ENCODE results near the gene HDAC4. TPM values are rescaled to one million over a fixed set of nuclear protein-coding genes. Genes with fewer than 3 reads are reported as not detected.
"Not testable (repeated sequence)": the region's sequence is repeated elsewhere in the genome, so short reads cannot be mapped to it uniquely, and the experiment has no call there.

Gene HDAC4
- polyA plus RNA-seq, 4 donors, result 12.0 to 14.1 (median 12.6) TPM

DNA sequence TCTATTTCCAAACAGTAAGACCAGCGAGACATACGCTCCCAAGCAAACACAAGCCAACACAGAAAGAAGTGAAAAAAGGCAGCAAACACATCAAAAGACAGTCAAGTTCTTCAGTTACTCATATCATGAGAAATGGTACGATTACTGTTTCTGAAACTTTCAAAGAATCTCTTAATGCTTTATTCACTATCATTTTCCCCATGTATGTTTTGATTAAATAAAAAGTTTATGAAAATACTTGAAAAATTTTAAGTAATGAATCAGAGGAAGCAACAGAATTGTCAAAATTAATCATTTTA lies 114.9 kb downstream of the HDAC4 start:
- DNase-seq (ENCODE audit: low read depth in 4 of 4, low spot score in 3 of 4), result no peak

DNA sequence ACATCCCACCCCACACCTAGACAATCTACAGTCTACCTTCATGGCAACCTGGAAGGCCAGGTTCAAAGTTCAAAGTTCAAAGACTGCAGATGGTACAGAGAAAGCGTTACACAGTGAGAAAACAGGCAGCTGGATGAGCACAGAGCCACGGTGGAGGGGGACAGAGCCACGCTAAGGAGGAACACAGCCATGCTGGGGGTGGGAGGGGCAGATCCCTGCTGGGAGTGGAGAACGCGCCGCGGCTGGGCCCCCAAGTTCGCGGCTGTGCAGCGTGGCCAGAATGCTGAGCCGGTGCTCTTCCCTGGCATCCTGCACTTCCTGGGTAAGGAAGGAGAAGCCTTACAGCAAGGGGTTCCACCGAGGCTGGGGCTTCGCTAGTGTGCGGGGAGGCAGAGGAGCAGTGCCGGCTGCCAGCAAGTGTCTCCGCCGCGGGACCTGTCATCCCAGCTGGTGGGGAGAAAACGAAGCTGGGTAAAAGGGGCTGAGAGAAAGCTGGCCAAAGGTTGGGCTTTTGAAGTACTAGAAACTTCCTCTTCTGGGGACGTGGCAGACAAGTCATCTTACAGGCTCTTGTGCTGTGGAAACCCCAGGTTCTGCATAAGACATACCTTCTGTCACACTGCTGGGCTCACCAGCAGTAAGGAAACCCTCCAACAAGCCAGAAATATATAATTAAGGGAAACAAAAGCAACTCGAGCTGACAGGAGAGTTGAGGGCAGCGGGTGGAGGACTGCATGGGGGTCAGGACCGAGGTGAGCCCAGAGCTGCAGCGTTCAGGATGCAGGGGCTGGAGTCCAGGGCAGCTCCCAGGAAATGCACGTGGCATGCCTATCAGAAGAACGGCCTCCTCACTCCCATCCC lies 115.5 kb downstream of the HDAC4 start:
- DNase-seq (ENCODE audit: low read depth in 4 of 4, low spot score in 3 of 4), result no peak

DNA sequence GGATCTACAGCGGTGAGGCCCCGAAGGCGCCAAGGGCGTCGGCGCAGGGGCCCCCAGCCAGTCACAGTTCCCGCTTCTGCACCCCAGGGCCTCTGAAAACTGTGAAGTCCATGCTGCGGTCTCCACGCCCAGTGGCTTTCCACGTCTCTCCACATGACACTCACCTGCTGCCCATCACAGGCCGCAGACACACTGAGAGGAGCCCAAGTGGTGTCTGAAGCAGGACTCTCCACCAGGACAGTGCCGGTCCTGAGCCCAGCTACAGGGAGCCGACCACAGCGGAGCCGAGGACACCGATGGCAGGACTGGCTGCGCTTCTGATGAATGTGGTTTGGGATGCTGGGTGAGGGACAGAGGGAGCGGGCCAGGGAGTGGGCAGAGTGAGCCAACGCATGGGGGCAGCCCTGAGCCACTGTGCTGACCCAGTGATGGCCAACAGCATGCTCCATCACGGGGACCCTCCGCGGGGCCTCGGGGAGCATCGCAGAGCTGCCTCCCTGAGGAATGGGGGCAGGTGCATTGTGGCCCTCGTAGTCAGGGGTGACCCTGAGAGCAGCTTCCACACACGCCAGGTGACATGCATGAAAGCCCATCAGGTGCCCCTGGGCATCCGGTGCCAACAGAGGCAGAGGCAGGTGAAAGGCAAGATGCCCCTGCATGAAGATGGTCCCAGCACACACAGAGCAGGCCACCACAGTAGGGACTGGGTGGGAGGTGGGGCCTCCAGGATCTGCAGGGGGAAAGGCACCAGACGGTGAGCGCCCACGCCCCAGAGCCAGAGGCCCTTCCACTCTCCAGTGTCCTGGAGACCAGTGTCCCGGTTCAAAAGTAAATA lies 116.6 kb downstream of the HDAC4 start:
- no peak for DNase-seq (ENCODE audit: low read depth in 4 of 4, low spot score in 3 of 4)

- DNase-seq (ENCODE audit: low read depth in 4 of 4, low spot score in 3 of 4), result no peak
Observed at GRCh38 chr2:239283288-239283945, 117.4 kb downstream of the HDAC4 start.

- no peak for DNase-seq (ENCODE audit: low read depth in 4 of 4, low spot score in 3 of 4)
Observed at GRCh38 chr2:239282448-239283287, 118.2 kb downstream of the HDAC4 start.

DNA sequence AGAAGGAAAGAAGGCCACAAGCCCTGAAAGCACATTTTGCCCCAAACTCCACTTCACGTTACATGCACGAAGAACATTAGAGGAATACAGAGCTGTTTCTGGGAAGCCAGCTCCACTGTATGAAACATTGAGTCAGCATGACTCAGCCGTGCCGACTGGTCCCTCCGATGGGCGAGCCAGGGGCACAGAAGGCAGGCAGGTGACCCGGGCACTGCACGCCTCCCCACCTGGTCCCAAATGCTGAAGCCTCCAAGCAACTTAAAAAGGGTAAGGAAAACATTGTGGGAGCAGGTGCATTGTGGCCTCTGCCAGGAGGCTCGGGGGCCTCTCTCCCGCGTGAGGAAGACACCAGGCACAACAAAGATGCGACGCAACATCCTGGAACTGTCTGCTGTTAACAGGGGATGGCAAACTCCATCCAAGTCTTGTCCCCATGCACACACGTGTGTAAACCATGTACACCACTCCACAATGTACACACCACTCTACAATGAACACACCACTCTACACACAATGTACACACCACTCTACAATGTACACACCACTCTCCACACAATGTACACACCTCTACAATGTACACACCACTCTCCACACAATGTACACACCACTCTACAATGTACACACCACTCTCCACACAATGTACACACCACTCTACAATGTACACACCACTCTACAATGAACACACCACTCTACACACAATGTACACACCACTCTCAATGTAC lies 120.4 kb downstream of the HDAC4 start:
- DNase-seq (ENCODE audit: low read depth in 4 of 4, low spot score in 3 of 4), result not testable (repeated sequence)

DNA sequence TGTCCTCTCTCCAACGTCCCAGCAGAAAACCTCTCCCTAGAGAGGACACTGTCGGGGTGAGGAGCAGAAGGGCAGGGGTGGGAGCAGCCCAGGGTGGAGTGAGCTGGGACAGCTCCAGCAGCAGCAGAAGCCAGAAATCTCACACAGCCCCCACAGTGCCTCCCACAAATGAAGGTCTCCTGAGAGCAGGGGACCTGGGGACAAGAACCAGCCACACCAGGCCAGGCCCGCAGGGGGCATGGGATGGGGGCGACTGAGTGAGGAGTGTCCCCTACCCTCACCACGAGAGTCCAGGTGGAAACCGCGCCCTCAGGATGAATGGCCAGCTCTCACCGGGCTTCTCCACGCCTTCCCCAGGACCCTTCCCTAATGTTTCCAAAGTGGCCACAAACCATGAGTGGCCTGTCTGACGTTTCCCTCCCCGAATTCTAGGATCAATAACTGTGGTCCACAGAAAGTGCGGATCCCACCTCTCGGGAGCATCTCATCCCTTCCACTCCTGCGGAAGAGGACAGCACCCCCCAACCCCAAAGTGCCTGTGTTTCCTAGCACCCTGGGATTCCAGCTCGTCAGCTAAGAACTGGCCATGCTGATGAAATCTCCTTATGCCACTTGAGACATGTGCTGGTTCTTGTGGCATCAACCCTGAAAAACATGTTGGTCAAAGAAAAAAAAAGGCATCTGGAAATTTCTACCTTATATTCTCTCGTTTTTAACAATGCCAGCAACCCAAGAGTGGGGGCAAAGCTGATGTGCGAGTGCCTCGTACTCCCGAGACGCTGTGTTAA lies 121.1 kb downstream of the HDAC4 start:
- DNase-seq (ENCODE audit: low read depth in 4 of 4, low spot score in 3 of 4), result no peak

- no peak for DNase-seq (ENCODE audit: low read depth in 4 of 4, low spot score in 3 of 4)
Observed at GRCh38 chr2:239278941-239279365, 121.9 kb downstream of the HDAC4 start.

GRCh38 chr2:239278361-239278760 lies 122.5 kb downstream of the HDAC4 start:
- DNase-seq (ENCODE audit: low read depth in 4 of 4, low spot score in 3 of 4), result no peak

DNA sequence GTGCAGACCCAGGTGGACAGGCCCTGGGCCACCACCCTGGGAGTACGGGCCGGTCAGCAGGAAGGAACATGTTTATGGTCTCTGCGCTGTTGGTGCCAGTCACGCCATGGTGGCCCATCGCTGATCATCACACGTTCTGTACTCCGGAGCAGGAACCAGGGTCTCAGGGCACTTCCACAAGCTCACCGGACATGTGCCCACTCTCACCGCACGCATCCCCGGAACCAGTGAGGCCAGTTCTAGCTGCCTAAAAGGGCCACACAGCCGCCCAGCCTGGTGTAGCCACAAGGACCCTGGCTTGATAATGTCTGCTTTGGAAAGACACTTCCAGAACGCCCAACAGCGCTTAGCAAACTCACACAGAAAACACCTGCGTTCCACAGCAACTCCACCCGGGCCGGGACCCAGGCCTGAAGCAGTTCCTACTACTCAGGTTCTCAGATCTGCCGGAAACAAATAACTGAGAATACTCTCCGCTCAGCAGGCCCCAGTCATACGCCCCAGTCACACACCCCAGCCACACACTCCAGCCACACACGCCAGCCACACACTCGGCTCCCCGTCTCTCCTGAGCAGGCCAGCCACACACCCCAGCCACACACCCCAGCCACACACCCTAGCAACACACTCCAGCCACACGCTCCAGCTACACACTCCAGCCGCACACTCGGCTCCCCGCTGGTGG lies 123.3 kb downstream of the HDAC4 start:
- DNase-seq (ENCODE audit: low read depth in 4 of 4, low spot score in 3 of 4), result no peak

- no peak for DNase-seq (ENCODE audit: low read depth in 4 of 4, low spot score in 3 of 4)
Observed at GRCh38 chr2:239276851-239277250, 124.0 kb downstream of the HDAC4 start.

DNA sequence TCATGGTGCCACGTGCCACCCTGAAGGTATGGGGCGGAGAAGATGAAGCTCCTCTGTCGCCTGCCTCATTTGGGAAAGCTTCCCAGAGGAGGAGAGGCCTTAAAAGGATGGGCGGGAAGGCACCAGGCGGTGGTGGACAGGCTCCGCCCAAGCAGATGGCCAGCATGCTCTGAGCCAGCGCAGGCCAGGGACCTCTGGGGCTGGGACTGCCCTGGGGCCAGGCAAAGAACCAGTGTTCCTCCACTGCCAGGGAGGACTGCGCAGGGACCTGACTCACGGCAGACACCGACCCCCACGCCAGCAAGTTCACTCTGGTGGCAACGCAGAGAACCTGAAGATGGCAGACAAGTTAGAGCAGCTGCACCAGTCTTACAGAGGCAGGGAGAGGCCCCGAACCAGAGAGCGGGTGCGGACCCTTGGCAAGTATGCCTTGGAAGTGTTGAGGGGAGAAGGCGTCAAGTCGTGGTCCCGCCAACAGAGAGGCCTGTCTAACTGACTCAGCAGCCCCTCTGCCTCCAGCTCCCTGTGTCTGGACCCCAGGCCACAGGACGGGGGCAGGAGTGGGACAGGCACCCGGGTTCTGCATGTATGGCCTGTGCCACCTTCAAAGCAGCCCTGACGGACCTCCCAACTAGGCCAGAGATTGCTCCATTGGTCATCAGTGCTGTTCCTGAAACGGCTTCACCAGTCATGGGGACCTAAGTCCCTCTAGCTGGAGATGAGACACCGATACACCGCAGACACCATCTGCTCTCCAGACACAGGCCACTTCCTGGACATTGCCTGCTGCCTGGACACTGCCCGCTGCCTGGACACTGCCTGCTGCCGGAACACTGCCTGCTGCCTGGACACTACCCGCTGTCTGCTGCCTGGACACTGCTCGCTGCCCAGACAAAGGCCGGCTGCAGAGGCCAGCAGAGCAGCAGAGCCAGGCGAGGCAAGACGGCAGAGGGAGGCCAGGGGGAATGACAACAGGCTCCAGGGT lies 124.7 kb downstream of the HDAC4 start:
- no peak for DNase-seq (ENCODE audit: low read depth in 4 of 4, low spot score in 3 of 4)

DNA sequence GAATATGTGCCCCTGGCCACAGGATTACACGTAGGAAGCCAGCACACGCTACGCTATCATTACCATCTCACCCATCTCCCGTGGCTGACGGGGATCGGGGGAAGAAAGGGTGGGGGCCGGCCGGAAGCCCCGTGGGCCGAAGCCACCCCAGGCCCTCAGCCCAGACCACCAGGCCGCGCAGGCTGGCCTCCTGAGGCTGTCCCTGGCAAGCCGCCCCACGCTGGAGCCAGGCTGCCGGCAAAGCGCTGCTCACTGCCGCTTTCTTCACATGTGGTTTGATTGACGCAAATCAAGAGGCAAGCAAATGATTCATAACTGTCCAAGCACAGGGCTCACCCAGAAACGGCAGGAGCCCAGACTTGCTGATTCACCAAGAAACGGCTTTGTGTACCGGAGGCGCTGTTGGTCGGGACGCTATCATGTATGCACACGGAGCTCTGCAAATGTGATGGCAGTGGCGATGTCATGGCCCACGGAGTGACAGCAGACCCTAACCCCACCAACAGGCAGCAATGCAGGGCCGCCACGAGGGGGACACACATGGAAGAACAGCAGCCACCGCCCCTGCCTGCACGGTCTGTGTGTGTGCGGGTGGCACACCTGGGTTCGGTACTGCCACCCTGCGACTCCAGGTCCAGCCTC lies 125.7 kb downstream of the HDAC4 start:
- no peak for DNase-seq (ENCODE audit: low read depth in 4 of 4, low spot score in 3 of 4)

- DNase-seq (ENCODE audit: low read depth in 4 of 4, low spot score in 3 of 4), result no peak
Observed at GRCh38 chr2:239274391-239275043, 126.3 kb downstream of the HDAC4 start.

DNA sequence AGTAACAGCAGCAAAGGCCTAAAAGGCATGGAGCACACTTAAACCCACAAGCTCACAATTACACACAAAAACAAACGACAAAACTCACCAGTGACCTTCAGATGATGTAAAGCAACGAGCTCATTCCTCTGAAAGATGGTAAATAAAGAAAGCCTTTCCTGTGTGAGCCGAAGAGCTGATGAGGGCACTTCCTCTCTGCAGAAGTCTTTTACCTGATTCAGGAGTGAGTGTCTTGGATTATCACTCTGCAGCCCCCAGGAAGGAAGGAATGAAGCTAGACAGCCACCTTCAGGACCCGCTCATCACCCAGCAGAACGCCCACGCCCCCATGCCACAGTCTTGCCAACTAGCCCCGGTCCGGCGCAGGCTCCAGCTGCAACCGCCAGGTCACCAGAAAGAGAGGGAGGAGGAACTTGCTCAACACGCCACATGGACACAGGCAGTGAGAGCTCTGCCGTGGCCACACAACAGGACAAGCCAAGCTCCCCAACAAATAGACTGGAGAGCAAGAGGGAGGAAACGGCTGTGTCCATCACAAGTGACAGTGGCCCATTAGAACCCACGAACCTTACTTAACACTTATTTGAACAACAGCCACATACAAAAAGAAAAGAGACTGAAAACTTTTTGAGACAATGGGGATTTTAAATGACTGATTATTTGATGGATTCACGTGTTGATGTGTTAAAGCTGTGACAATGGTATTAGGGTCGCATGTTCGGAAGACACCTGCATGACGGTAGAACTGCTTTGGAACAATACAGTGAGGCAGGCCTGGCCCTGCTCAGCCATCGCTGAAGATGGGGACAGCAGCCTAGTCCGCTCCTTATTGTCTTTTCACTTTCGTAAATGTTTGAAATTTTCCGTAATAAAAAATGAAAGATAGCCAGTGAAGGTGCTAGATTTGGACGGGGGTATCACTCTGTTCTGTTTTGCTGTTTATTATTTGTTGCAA lies 127.3 kb downstream of the HDAC4 start:
- no peak for DNase-seq (ENCODE audit: low read depth in 4 of 4, low spot score in 3 of 4)
